ENCODE measurements around the gene MKI67. TPM values are rescaled to one million over a fixed set of nuclear protein-coding genes. Genes with fewer than 3 reads are reported as not detected.

Gene MKI67
- polyA plus RNA-seq, 1 donor from 2014 or later: 0.16 TPM

DNA sequence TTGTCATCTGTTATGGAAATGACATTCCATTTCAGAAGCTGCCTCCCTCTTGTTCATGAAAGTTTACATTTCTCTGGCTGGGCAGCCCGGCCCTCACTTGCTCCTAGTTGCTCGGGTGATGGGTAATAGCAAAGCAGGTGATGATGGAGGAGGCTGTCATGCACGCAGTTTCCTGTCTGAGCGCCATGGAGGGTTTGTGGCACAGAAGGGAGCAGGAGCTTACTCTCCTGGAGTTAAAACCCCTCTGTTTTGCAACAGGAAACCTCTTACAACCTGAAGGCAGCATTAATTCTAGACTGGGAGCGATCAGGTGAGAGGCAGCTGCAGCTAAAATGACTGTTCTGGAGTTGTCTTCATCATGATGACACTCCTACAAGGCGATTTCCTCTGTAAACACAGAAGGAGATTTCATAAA, 34.1 kb upstream of the MKI67 start:
- Histone ChIP-seq H3K9ac (ENCODE audit: low read length) (no peak overlapping the region), H3K27ac (ENCODE audit: low read length) (no peak overlapping the region), H3F3A (ENCODE audit: insufficient read depth, low read length, poor library complexity, severe bottlenecking) (no peaks in the 10 kb centered on the region), H4K20me1 (ENCODE audit: insufficient read depth) (no peaks in the 10 kb centered on the region), H3K79me2 (replicated peaks; ENCODE audit: insufficient read depth, low read length) (no peaks in the 10 kb centered on the region), H3K9me2 (ENCODE audit: insufficient read depth, low read length) (no peaks in the 10 kb centered on the region), H3K9me3 (ENCODE audit: low read length) (no peaks in the 10 kb centered on the region), H2AFZ (ENCODE audit: low read depth, low read length) (no peak overlapping the region), H3K36me3 (ENCODE audit: insufficient read depth, low read length) (no peaks in the 10 kb centered on the region), H3K4me2 (ENCODE audit: low read length) (no peak overlapping the region), H3K27me3 (ENCODE audit: insufficient read depth, low read depth, low read length) (no peaks in the 10 kb centered on the region), H3K4me3 (ENCODE audit: low read length) (no peak overlapping the region)
- TF ChIP-seq POLR2AphosphoS5 (IDR thresholded peaks at IDR 0.05): no peak
- TF ChIP-seq EP300 (conservative IDR thresholded peaks at IDR 0.05; ENCODE audit: poor library complexity, severe bottlenecking): no peak
- TF ChIP-seq CTCF (IDR thresholded peaks at IDR 0.05; ENCODE audit: poor library complexity, severe bottlenecking): no peak
- TF ChIP-seq RAD21 (conservative IDR thresholded peaks at IDR 0.05): no peak
- TF ChIP-seq MXI1 (conservative IDR thresholded peaks at IDR 0.05; ENCODE audit: poor library complexity, severe bottlenecking): no peak
- TF ChIP-seq SMC3 (conservative IDR thresholded peaks at IDR 0.05; ENCODE audit: poor library complexity): no peak
- TF ChIP-seq, protein P1, sequence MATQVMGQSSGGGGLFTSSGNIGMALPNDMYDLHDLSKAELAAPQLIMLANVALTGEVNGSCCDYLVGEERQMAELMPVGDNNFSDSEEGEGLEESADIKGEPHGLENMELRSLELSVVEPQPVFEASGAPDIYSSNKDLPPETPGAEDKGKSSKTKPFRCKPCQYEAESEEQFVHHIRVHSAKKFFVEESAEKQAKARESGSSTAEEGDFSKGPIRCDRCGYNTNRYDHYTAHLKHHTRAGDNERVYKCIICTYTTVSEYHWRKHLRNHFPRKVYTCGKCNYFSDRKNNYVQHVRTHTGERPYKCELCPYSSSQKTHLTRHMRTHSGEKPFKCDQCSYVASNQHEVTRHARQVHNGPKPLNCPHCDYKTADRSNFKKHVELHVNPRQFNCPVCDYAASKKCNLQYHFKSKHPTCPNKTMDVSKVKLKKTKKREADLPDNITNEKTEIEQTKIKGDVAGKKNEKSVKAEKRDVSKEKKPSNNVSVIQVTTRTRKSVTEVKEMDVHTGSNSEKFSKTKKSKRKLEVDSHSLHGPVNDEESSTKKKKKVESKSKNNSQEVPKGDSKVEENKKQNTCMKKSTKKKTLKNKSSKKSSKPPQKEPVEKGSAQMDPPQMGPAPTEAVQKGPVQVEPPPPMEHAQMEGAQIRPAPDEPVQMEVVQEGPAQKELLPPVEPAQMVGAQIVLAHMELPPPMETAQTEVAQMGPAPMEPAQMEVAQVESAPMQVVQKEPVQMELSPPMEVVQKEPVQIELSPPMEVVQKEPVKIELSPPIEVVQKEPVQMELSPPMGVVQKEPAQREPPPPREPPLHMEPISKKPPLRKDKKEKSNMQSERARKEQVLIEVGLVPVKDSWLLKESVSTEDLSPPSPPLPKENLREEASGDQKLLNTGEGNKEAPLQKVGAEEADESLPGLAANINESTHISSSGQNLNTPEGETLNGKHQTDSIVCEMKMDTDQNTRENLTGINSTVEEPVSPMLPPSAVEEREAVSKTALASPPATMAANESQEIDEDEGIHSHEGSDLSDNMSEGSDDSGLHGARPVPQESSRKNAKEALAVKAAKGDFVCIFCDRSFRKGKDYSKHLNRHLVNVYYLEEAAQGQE (IDR thresholded peaks at IDR 0.05; ENCODE audit: borderline replicate concordance): no peak
- TF ChIP-seq TAF1 (IDR thresholded peaks at IDR 0.05; ENCODE audit: low read depth): no peak
- TF ChIP-seq EZH2 (IDR thresholded peaks at IDR 0.05; ENCODE audit: borderline replicate concordance, insufficient read depth, low read length, poor library complexity, severe bottlenecking): no peak

- Histone ChIP-seq H3K27ac (ENCODE audit: low read length) (no peak overlapping the region), H3K4me3 (ENCODE audit: low read length) (no peak overlapping the region), H3K9me3 (ENCODE audit: low read length) (no peaks in the 10 kb centered on the region), H2AFZ (ENCODE audit: low read depth, low read length) (no peak overlapping the region), H3K79me2 (replicated peaks; ENCODE audit: insufficient read depth, low read length) (no peaks in the 10 kb centered on the region), H3K36me3 (ENCODE audit: insufficient read depth, low read length) (no peaks in the 10 kb centered on the region), H3K27me3 (ENCODE audit: insufficient read depth, low read depth, low read length) (no peaks in the 10 kb centered on the region), H3K4me2 (ENCODE audit: low read length) (no peak overlapping the region), H3F3A (ENCODE audit: insufficient read depth, low read length, poor library complexity, severe bottlenecking) (no peaks in the 10 kb centered on the region), H4K20me1 (ENCODE audit: insufficient read depth) (no peaks in the 10 kb centered on the region), H3K9me2 (ENCODE audit: insufficient read depth, low read length) (no peaks in the 10 kb centered on the region), H3K9ac (ENCODE audit: low read length) (no peak overlapping the region)
- TF ChIP-seq EP300 (conservative IDR thresholded peaks at IDR 0.05; ENCODE audit: poor library complexity, severe bottlenecking) (no peak), CTCF (IDR thresholded peaks at IDR 0.05; ENCODE audit: poor library complexity, severe bottlenecking) (no peak), TAF1 (IDR thresholded peaks at IDR 0.05; ENCODE audit: low read depth) (no peak), MXI1 (conservative IDR thresholded peaks at IDR 0.05; ENCODE audit: poor library complexity, severe bottlenecking) (no peak), POLR2AphosphoS5 (IDR thresholded peaks at IDR 0.05) (no peak)
- TF ChIP-seq, protein P1 (IDR thresholded peaks at IDR 0.05; ENCODE audit: borderline replicate concordance): no peak
Measured at GRCh38 chr10:128158021-128158795, 32.0 kb upstream of the MKI67 start.
